PFSK-1 (cell line): ENCODE measurements around the gene PRPH2.
A peak's percentile ranks its signal among the peaks of the same experiment; 100 is the strongest.

ENCODE experiments used
- FOXP2 ChIP-seq: optimal IDR thresholded peaks from 2 replicates; pipeline ENCODE3; 2011; ENCODE audit warnings: borderline replicate concordance, control low read depth, inconsistent platforms; ENCODE audit not compliant: insufficient read depth; ENCODE audit errors: extremely low read length, extremely low read depth
- POLR2AphosphoS5 ChIP-seq: IDR thresholded peaks from 2 replicates; pipeline ENCODE4 v1.6.1; 2012; ENCODE audit warnings: low read depth, mild to moderate bottlenecking, control low read depth, low read length, moderate library complexity
- SIN3A ChIP-seq: IDR thresholded peaks from 2 replicates; pipeline ENCODE4 v1.6.1; 2012; ENCODE audit warnings: mild to moderate bottlenecking, low read length, moderate library complexity, borderline replicate concordance; ENCODE audit not compliant: insufficient read depth
- TAF1 ChIP-seq: IDR thresholded peaks from 2 replicates; pipeline ENCODE4 v1.6.1; 2012; ENCODE audit warnings: low read length, control low read depth, borderline replicate concordance; ENCODE audit not compliant: insufficient read depth
- TF ChIP-seq, protein P1 (sequence below), 2 experiments: IDR thresholded peaks; 2 replicates each; pipeline versions ENCODE4 v1.6.1 to v1.8.0; 2011 to 2012; ENCODE audit warnings: low read depth in 2 of 2, low read length in 2 of 2, control low read depth in 1 of 2, inconsistent platforms in 1 of 2, mild to moderate bottlenecking in 1 of 2, moderate library complexity in 1 of 2; ENCODE audit not compliant: insufficient read depth in 1 of 2

PRPH2 gene

DNA sequence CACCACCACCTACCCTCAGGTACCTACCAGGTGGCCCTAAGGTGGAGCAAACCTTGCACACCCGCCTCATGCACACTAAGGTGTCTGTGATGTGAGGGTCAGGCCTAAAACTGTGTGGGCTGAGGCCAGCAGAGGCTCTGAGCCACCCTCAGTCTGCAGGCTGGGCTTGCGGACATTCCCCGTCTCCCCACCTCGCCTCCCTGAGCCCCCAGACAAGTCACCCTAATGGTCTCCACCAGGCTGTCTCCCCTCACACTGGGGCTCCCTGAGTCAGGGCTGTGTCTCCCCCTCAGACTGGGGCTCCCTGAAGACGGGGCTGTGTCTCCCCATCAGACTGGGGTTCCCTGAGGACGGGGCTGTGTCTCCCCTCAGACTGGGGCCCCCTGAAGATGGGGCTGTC, 12.5 kb downstream of the PRPH2 start:
- no peak for TF ChIP-seq FOXP2

GRCh38 chr6:42708096-42708495, 14.3 kb downstream of the PRPH2 start:
- TF ChIP-seq, protein P1, sequence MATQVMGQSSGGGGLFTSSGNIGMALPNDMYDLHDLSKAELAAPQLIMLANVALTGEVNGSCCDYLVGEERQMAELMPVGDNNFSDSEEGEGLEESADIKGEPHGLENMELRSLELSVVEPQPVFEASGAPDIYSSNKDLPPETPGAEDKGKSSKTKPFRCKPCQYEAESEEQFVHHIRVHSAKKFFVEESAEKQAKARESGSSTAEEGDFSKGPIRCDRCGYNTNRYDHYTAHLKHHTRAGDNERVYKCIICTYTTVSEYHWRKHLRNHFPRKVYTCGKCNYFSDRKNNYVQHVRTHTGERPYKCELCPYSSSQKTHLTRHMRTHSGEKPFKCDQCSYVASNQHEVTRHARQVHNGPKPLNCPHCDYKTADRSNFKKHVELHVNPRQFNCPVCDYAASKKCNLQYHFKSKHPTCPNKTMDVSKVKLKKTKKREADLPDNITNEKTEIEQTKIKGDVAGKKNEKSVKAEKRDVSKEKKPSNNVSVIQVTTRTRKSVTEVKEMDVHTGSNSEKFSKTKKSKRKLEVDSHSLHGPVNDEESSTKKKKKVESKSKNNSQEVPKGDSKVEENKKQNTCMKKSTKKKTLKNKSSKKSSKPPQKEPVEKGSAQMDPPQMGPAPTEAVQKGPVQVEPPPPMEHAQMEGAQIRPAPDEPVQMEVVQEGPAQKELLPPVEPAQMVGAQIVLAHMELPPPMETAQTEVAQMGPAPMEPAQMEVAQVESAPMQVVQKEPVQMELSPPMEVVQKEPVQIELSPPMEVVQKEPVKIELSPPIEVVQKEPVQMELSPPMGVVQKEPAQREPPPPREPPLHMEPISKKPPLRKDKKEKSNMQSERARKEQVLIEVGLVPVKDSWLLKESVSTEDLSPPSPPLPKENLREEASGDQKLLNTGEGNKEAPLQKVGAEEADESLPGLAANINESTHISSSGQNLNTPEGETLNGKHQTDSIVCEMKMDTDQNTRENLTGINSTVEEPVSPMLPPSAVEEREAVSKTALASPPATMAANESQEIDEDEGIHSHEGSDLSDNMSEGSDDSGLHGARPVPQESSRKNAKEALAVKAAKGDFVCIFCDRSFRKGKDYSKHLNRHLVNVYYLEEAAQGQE (IDR thresholded peaks at IDR 0.05; ENCODE audit: insufficient read depth in 1 of 2, low read depth in 2 of 2, low read length in 2 of 2): no peak
- TF ChIP-seq TAF1 (no peak), FOXP2 (no peak), POLR2AphosphoS5 (no peak), SIN3A (no peak)

DNA sequence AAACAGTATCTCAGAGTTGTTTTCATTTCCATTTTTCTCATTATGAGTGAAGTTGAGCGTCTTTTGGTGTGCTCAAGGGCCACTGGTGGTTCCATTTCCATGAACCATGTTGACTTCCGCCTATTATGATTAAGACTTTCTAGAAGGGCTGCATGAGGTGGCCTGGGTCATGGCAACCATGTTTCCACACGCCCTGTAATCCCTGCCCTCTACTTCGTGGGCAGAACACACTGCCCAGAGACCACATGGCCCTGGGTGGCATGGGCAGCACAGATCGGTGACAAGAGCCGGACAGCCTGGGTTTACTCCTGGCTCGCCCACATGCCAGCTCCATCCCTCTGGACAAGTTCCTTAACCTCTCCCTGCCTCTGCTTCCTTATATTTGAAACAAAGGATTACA, 14.8 kb downstream of the PRPH2 start:
- TF ChIP-seq SIN3A: no peak
- TF ChIP-seq FOXP2: no peak
- TF ChIP-seq, protein P1 (IDR thresholded peaks at IDR 0.05; ENCODE audit: insufficient read depth in 1 of 2, low read depth in 2 of 2, low read length in 2 of 2): no peak
- no peak for TF ChIP-seq POLR2AphosphoS5
- TF ChIP-seq TAF1: no peak

GRCh38 chr6:42704937-42705374, 17.4 kb downstream of the PRPH2 start:
- no peak for TF ChIP-seq FOXP2
- TF ChIP-seq, protein P1 (IDR thresholded peaks at IDR 0.05; ENCODE audit: insufficient read depth in 1 of 2, low read depth in 2 of 2, low read length in 2 of 2): no peak
- TF ChIP-seq POLR2AphosphoS5: no peak
- TF ChIP-seq TAF1: no peak
- no peak for TF ChIP-seq SIN3A

DNA sequence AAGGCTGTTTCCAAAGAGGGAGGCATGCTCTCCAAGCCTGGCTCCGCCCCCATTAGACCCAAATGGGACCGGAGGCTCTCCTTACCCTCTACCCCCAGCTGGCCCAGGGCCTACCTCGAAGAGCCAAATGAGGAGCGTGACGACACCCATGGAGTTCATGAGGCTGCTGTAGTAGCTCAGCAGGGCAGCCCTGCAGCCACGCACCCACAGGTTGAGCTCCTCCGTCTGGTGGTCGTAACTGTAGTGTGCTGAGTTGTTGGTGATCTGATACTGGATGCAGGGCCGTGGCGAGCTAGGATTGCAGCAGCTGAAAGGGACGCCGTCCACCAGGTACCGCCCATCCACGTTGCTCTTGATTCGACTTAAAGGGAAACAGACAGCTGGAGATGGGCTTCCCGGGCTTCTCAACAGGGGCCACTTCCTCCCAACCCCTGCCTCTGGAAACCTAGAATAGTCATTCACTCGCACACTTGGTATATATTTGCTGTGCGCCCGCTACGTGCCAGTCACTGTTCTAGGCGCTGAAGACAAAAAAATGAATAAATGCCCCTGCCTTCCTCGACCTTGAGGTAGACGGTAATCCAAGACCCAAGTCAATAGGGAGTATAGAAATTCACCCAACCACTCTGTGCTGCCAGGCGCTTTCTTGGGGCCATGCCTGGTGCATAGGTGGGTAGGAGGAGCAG, 18.0 kb downstream of the PRPH2 start:
- TF ChIP-seq FOXP2: no peak
- TF ChIP-seq POLR2AphosphoS5: peak; percentile 69
- TF ChIP-seq TAF1: peak; percentile 55; the same call in 1 of the 2 replicates
- peak; percentile 74; the same call in 1 of the 2 replicates for TF ChIP-seq SIN3A

DNA sequence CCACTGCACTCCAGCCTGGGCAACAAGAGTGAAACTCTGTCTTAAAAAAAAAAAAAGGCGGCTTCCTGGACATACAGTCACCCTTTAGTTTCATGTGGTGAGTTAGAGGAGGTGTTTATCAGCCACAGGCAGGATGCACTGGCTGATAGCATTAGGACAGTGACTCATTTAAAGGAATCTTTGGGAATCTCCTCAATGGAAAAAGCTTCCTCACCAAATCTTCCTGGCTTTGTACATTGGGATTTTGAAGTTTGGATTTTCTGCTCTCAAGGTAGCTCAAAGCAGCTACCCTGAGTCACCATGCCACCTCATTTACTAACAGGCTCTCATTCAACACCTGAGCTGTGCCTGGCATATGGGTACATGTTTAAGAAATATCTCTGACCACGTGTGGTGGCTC, 20.2 kb downstream of the PRPH2 start:
- peak; percentile 22 for TF ChIP-seq FOXP2
- peak; percentile 59; the same call in 1 of the 2 replicates for TF ChIP-seq SIN3A
- TF ChIP-seq POLR2AphosphoS5: no peak

DNA sequence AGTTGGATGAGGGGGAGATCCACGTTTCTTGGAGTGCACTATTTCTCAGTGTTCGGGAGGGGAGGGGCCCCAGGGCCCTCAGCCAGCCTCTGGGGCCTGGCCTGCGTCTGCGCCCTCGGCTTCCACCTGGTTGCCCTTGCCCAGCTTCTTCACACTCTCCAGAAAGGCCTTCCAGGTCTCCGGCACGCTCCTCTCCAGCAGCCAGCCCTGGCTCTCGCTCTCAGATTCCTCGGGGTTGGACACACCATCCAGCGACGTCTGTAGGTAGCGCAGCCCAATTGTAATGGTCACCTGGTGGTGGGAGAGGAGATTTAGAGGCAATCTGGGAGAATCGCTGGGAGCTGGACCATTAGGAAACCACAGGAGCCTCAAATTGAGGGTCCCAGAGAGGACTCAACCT, 24.2 kb downstream of the PRPH2 start:
- TF ChIP-seq SIN3A: no peak
- TF ChIP-seq TAF1: no peak
- TF ChIP-seq, protein P1 (IDR thresholded peaks at IDR 0.05; ENCODE audit: insufficient read depth in 1 of 2, low read depth in 2 of 2, low read length in 2 of 2): no peak
- peak; percentile 35; the same call in 1 of the 2 replicates for TF ChIP-seq POLR2AphosphoS5
- no peak for TF ChIP-seq FOXP2
